ENCODE data around the gene PDGFD. TPM values are rescaled to one million over a fixed set of nuclear protein-coding genes. Genes with fewer than 3 reads are reported as not detected.

Gene PDGFD
- total RNA-seq, 1 donor from 2014 or later: 10.9 TPM

DNA sequence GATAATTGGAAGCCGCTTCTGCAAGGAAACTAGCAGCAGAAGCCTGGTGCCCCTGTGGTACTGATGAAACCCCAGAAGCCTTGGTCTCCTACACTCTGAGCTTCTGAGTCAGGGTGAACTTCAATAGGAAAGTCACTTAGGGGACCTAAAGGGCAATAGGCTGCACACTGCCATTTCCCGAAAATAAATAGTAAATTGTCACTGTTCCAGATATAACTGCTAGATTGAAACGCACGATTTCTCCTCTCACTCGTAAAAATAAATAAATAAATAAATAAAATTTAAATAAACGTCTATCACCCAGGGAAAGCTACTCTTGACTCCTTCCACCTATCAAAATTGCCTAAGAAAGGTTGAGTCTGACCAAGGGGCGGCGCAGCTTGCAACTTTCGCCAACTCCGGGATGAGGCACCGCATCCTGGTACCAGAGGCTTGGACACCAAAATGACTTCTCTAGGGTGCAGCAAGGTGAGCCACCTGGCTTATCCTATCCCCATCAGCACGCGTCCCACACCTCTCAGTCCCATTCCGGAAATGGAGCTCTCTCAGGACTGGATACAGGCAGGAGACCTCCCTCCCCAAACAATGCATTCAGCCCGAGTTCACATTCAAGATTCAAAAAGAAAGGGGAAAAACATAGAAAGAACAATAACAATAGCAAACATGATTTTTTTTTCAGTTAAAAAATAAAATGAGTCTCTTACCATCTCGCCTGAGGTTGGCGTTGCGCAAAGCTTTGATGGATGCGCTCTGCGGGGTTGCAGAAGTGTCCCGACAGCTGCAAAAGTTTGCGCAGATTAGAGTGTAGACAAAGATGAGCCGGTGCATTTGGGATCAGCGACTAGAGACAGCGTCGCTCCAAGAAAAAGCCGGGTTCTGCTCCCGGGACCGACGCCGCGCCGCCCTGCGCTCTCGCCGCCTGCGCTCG, 583 bp downstream of the PDGFD start:
- Histone ChIP-seq H3K4me1 (peaks cover 16% of the 10 kb centered on the region), H3K9me3 (replicated peaks) (no peaks in the 10 kb centered on the region), H3K27me3 (ENCODE audit: low read depth) (no peaks in the 10 kb centered on the region), H3K36me3 (no peaks in the 10 kb centered on the region), H3K27ac (replicated peaks) (peak overlapping the region; percentile 79), H3K4me3 (peak overlapping the region; percentile 77)
- no peak for TF ChIP-seq CTCF (IDR thresholded peaks at IDR 0.05; ENCODE audit: borderline replicate concordance)
- intact Hi-C loops (cut with micrococcal nuclease): no loop called here
- peak; percentile 41 for DNase-seq

DNA sequence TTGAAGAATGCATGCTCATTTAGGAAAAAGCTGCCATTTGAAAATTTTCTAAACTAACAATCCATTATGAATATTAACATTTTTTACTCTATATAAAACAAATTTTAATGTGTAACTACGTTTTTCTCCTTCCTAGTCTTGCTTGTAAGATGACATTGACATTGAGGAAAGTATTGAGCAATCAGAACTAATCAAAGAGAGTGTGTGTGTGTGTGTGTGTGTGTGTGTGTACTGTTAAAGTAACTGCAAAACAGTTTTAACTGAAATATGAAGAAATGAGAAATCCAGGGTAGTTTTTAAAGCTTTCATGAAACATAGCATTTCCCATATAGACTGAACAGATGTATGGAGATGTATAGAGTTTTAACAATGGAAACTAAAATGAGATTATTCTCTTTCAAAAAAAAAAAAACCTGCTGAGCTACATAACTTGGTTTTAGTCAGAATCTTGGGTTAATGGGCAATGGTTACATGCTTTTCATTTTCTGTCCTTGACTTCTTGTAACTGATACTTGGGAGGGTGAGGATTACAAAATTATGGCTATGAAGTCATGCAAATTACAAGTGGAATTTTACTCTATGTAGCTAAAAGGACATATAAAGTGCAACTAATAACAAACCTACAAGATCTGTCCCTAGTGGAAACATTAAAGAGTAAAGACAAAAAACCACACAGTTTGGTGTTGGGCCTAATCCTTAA, 2.0 kb downstream of the PDGFD start:
- Histone ChIP-seq H3K4me3 (peak overlapping the region; percentile 77), H3K4me1 (peaks cover 16% of the 10 kb centered on the region), H3K36me3 (no peaks in the 10 kb centered on the region), H3K27ac (replicated peaks) (no peak overlapping the region), H3K9me3 (replicated peaks) (no peaks in the 10 kb centered on the region), H3K27me3 (ENCODE audit: low read depth) (no peaks in the 10 kb centered on the region)
- TF ChIP-seq CTCF (IDR thresholded peaks at IDR 0.05; ENCODE audit: borderline replicate concordance): no peak
- intact Hi-C loops (cut with micrococcal nuclease): no loop called here
- no peak for DNase-seq

DNA sequence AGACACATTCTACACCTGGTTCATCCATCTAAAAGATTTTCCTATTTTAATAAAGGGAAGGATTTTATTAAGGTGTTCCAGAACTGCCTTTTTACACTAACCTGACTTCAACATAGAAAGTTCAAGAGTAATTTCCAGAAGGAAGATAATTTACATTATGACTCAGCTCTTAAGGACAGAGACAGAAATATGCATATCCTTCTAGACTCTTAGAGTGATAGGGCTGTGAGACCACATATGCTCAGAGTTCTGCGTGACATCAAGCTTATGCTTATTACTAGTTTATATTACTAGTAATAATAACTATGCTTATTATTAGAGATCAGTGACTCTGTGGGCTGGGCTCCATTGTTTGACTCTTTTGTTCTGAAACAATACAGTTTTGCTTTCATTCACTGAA, 4.6 kb downstream of the PDGFD start:
- no peaks in the 10 kb centered on the region for H3K27me3 ChIP-seq (ENCODE audit: low read depth)
- TF ChIP-seq CTCF (IDR thresholded peaks at IDR 0.05; ENCODE audit: borderline replicate concordance): no peak
- intact Hi-C loops (cut with micrococcal nuclease): no loop called here
- peaks cover 16% of the 10 kb centered on the region for H3K4me1 ChIP-seq
- H3K4me3 ChIP-seq: no peak overlapping the region
- H3K36me3 ChIP-seq: no peaks in the 10 kb centered on the region
- H3K27ac ChIP-seq (replicated peaks): no peak overlapping the region
- H3K9me3 ChIP-seq (replicated peaks): no peaks in the 10 kb centered on the region
- no peak for DNase-seq

DNA sequence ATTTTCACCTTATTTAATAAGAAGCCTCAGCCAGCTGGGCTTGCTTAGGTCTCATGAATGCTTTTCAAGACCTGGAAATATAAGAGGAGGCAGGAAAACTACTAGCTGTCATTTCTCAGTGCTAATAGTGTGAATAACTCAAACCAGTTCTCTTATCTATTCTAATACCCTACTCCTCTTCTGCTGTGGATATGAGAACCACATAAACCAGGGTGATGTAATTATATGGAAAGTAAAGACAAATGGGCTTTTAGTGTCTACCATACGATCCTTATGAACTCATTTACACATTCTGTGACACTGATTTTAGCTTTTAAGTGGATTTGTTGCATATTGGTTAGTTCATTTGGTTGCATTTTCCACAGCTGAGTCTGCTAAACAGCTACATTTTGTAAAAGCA, 8.6 kb downstream of the PDGFD start:
- H3K27ac ChIP-seq (replicated peaks): no peak overlapping the region
- no peak for TF ChIP-seq CTCF (IDR thresholded peaks at IDR 0.05; ENCODE audit: borderline replicate concordance)
- peaks cover 6% of the 10 kb centered on the region for H3K9me3 ChIP-seq (replicated peaks)
- DNase-seq: no peak
- intact Hi-C loops (cut with micrococcal nuclease): no loop called here
- no peak overlapping the region for H3K4me3 ChIP-seq
- H3K4me1 ChIP-seq: peaks cover 11% of the 10 kb centered on the region
- H3K27me3 ChIP-seq (ENCODE audit: low read depth): no peaks in the 10 kb centered on the region
- H3K36me3 ChIP-seq: no peaks in the 10 kb centered on the region

GRCh38 chr11:104154296-104154695, 9.7 kb downstream of the PDGFD start:
- Histone ChIP-seq H3K4me3 (no peak overlapping the region), H3K36me3 (no peaks in the 10 kb centered on the region), H3K27me3 (ENCODE audit: low read depth) (no peaks in the 10 kb centered on the region), H3K9me3 (replicated peaks) (peaks cover 9% of the 10 kb centered on the region), H3K27ac (replicated peaks) (no peak overlapping the region), H3K4me1 (peaks cover 11% of the 10 kb centered on the region)
- intact Hi-C loops (cut with micrococcal nuclease): loop anchor here (5.0 kb wide), 1 partner anchor 472 kb away; no protein-coding TSS in a partner anchor
- no peak for TF ChIP-seq CTCF (IDR thresholded peaks at IDR 0.05; ENCODE audit: borderline replicate concordance)
- DNase-seq: no peak
